Measurements from ENCODE around the gene DLK1. TPM values are rescaled to one million over a fixed set of nuclear protein-coding genes. Genes with fewer than 3 reads are reported as not detected.

Gene DLK1
- polyA plus RNA-seq, 2 of the 4 experiments (the other 2 are of a cell fraction), result 0.06 TPM; not detected in 1

- TF ChIP-seq ZC3H11A (IDR thresholded peaks at IDR 0.05), result no peak
These were observed 15.7 kb upstream of the DLK1 start (continued) for GRCh38 chr14:100710826-100711462.

GRCh38 chr14:100711493-100711892 is 15.2 kb upstream of the DLK1 start:
- TF ChIP-seq PHF8 (IDR thresholded peaks at IDR 0.05; ENCODE audit: borderline replicate concordance, low read depth), result no peak
- TF ChIP-seq MAZ (IDR thresholded peaks at IDR 0.05; ENCODE audit: borderline replicate concordance, low read depth, low read length), result no peak
- TF ChIP-seq HEYL (CRISPR knock-in tag; IDR thresholded peaks at IDR 0.05), result no peak
- TF ChIP-seq CEBPB (IDR thresholded peaks at IDR 0.05), result no peak
- TF ChIP-seq HOXB13 (CRISPR knock-in tag; IDR thresholded peaks at IDR 0.05; ENCODE audit: low read depth), result no peak
- TF ChIP-seq EHMT2 (IDR thresholded peaks at IDR 0.05; ENCODE audit: low read depth), result no peak
- TF ChIP-seq CTCF (IDR thresholded peaks at IDR 0.05), result no peak
- no peak for TF ChIP-seq RNF2 (IDR thresholded peaks at IDR 0.05; ENCODE audit: borderline replicate concordance, low read depth)
- TF ChIP-seq POLR2AphosphoS2 (conservative IDR thresholded peaks at IDR 0.05; ENCODE audit: low read length), result no peak
- TF ChIP-seq PBX3 (IDR thresholded peaks at IDR 0.05), result no peak
- TF ChIP-seq POLR2A (IDR thresholded peaks at IDR 0.05; ENCODE audit: low read length), result no peak
- TF ChIP-seq HDAC2 (IDR thresholded peaks at IDR 0.05), result no peak
- TF ChIP-seq FOXS1 (CRISPR knock-in tag; IDR thresholded peaks at IDR 0.05), result no peak
- TF ChIP-seq CHD4 (IDR thresholded peaks at IDR 0.05; ENCODE audit: borderline replicate concordance), result no peak
- TF ChIP-seq HES2 (IDR thresholded peaks at IDR 0.05), result no peak
- TF ChIP-seq ZSCAN20 (CRISPR knock-in tag; IDR thresholded peaks at IDR 0.05), result no peak
- TF ChIP-seq USF2 (IDR thresholded peaks at IDR 0.05), result no peak
- FAIRE-seq (no peak), DNase-seq (ENCODE audit: low read depth in 1 of 2, low spot score in 1 of 2) (no peak), ATAC-seq (no peak)
- 88% methylated on average over 11 of the region's 12 CpGs for WGBS (ENCODE audit: missing lambda C conversion rate)
- ChIA-PET POLR2A (no interaction called here), CTCF (interaction anchor here (1.0 to 3.6 kb wide), 5 partner anchors 66 to 523 kb away, joined by 3 to 16 read pairs (median 3); no protein-coding TSS in a partner anchor)
- H3K4me3 ChIP-seq, result no peak overlapping the region
- H3K4me1 ChIP-seq, result no peaks in the 10 kb centered on the region
- no peak overlapping the region for H3K4me2 ChIP-seq
- peaks cover 3% of the 10 kb centered on the region; the same call in 1 of the 3 replicates for H3K9me3 ChIP-seq
- peak overlapping the region in 1 of 2 experiments; percentile 17; a peak in 1 of 6 replicates for H3K27ac ChIP-seq

GRCh38 chr14:100712490-100712889 is 14.2 kb upstream of the DLK1 start:
- no peak for ATAC-seq
- 59% methylated on average over 7 of the region's 7 CpGs for WGBS (ENCODE audit: missing lambda C conversion rate)

More at GRCh38 chr14:100712490-100712889, 14.2 kb upstream of the DLK1 start:
- FAIRE-seq, result no peak
- Histone ChIP-seq H3K4me2 (no peak overlapping the region), H3K9me3 (peaks cover 3% of the 10 kb centered on the region; the same call in 1 of the 3 replicates), H3K4me3 (no peak overlapping the region), H3K27ac (no peak overlapping the region), H3K4me1 (no peaks in the 10 kb centered on the region)
- no peak for DNase-seq (ENCODE audit: low read depth in 1 of 2, low spot score in 1 of 2)
- ChIA-PET CTCF (interaction anchor here (1.1 kb wide), 1 partner anchor 50 kb away, joined by 3 read pairs; no protein-coding TSS in a partner anchor), POLR2A (no interaction called here)
- TF ChIP-seq CTCF (IDR thresholded peaks at IDR 0.05) (no peak), NPAS2 (CRISPR knock-in tag; IDR thresholded peaks at IDR 0.05; ENCODE audit: borderline replicate concordance) (no peak), MAZ (IDR thresholded peaks at IDR 0.05; ENCODE audit: borderline replicate concordance, low read depth, low read length) (no peak), FOSB (CRISPR knock-in tag; IDR thresholded peaks at IDR 0.05) (no peak), ZFP36 (IDR thresholded peaks at IDR 0.05; ENCODE audit: borderline replicate concordance, partially characterized antibody) (no peak), POLR2A (IDR thresholded peaks at IDR 0.05; ENCODE audit: low read length) (no peak), HOXA7 (CRISPR knock-in tag; IDR thresholded peaks at IDR 0.05) (no peak), ZC3H11A (IDR thresholded peaks at IDR 0.05) (no peak)

Measured in A549 (cell line).